Hippocampal formation (tissue), 2 donors: ENCODE measurements around the gene IL22RA2.

Experiments used
- DNase-seq, 2 donors: peaks; one replicate each; lab custom pipeline; 2025; lab: John Stamatoyannopoulos, UW

IL22RA2 gene

GRCh38 chr6:137097057-137097456, 76.4 kb downstream of the IL22RA2 start:
- no peak for DNase-seq

GRCh38 chr6:137095651-137096238, 77.7 kb downstream of the IL22RA2 start:
- no peak for DNase-seq

GRCh38 chr6:137095093-137095492, 78.4 kb downstream of the IL22RA2 start:
- no peak for DNase-seq

GRCh38 chr6:137094411-137095008, 78.9 kb downstream of the IL22RA2 start:
- DNase-seq = peak; percentile 39 to 87
